CD4-positive, alpha-beta memory T cell (primary cell): ENCODE measurements around the gene KANSL1. TPM values are rescaled to one million over a fixed set of nuclear protein-coding genes. Genes with fewer than 3 reads are reported as not detected.
A peak's percentile ranks its signal among the peaks of the same experiment; 100 is the strongest.

ENCODE experiments used
- CTCF ChIA-PET: fragments of 350-600 bp; sonication (Branson Sonifier 250); formaldehyde crosslinking; loops from one replicate; lab custom pipeline; 2021; ENCODE audit warnings: inconsistent platforms; ENCODE audit not compliant: partially characterized antibody; lab: Charles Lee
- POLR2A ChIA-PET: fragments of 350-600 bp; sonication (Branson Sonifier 250); formaldehyde crosslinking; loops from one replicate; lab custom pipeline; 2021; ENCODE audit not compliant: partially characterized antibody; lab: Charles Lee
- DNase-seq, 5 donors: peaks; one replicate each; pipeline versions ENCODE4 v3.0.0 to v3.0.0-alpha.2; 2020 to 2022; ENCODE audit warnings: mixed read lengths in 1 of 5
- H3K27ac ChIP-seq: one replicate; pipeline ENCODE4 v1.7.0; 2013; ENCODE audit warnings: low read depth, low read length
- H3K27me3 ChIP-seq: 2 replicates; pipeline ENCODE4 v1.7.0; 2013; ENCODE audit warnings: mild to moderate bottlenecking, low read length, moderate library complexity; ENCODE audit not compliant: insufficient read depth
- H3K36me3 ChIP-seq: 2 replicates; pipeline ENCODE4 v1.7.0; 2013; ENCODE audit warnings: mild to moderate bottlenecking, low read length, moderate library complexity; ENCODE audit not compliant: insufficient read depth
- H3K4me1 ChIP-seq: 2 replicates; pipeline ENCODE4 v1.7.0; 2013; ENCODE audit warnings: mild to moderate bottlenecking, low read length, moderate library complexity; ENCODE audit not compliant: insufficient read depth
- H3K4me3 ChIP-seq, 2 donors: one replicate each; pipeline ENCODE4 v1.7.0; 2013; ENCODE audit warnings: low read length in 2 of 2, mild to moderate bottlenecking in 1 of 2
- H3K9me3 ChIP-seq, 2 donors: one replicate each; pipeline ENCODE4 v1.7.0; 2013; ENCODE audit warnings: low read length in 2 of 2, control low read depth in 1 of 2; ENCODE audit not compliant: control insufficient read depth in 1 of 2
- H3K27ac Mint-ChIP-seq, 7 donors: one replicate each; pipeline ENCODE4 v1.8.0; 2020 to 2021; ENCODE audit warnings: mixed read lengths in 7 of 7, mild to moderate bottlenecking in 6 of 7, inconsistent platforms in 3 of 7, moderate library complexity in 3 of 7
- H3K27me3 Mint-ChIP-seq, 2 donors: one replicate each; pipeline ENCODE4 v1.8.0; 2020 to 2021; ENCODE audit warnings: mixed read lengths in 2 of 2
- H3K36me3 Mint-ChIP-seq, 2 donors: one replicate each; pipeline ENCODE4 v1.8.0; 2020 to 2021; ENCODE audit warnings: mixed read lengths in 2 of 2, inconsistent platforms in 1 of 2, mild to moderate bottlenecking in 1 of 2
- H3K4me1 Mint-ChIP-seq, 4 donors: one replicate each; pipeline ENCODE4 v1.8.0; 2020 to 2021; ENCODE audit warnings: mixed read lengths in 4 of 4, mild to moderate bottlenecking in 1 of 4
- H3K4me3 Mint-ChIP-seq, 8 donors: one replicate each; pipeline ENCODE4 v1.8.0; 2020 to 2021; ENCODE audit warnings: mixed read lengths in 8 of 8, mild to moderate bottlenecking in 7 of 8, moderate library complexity in 6 of 8, inconsistent platforms in 3 of 8
- H3K9me3 Mint-ChIP-seq, 8 donors: one replicate each; pipeline ENCODE4 v1.8.0; 2020 to 2021; ENCODE audit warnings: mixed read lengths in 8 of 8, mild to moderate bottlenecking in 5 of 8, inconsistent platforms in 3 of 8, moderate library complexity in 1 of 8
- intact Hi-C: fragments of 100-400 bp; cut with micrococcal nuclease; formaldehyde crosslinking; loops from one replicate; pipeline ENCODE4 v1.15.1; 2023
- polyA plus RNA-seq, 2 donors: library from polyadenylated mRNA; unstranded; fragments of 300-500 nt; fragmentation: Illumina TruSeq; gene quantifications; one replicate each; pipeline ENCODE4 v1.2.3, GENCODE V29; 2021
- total RNA-seq, 2 experiments: library from RNA; stranded (reverse); gene quantifications; one replicate each; pipeline ENCODE4 v1.2.3, GENCODE V29; 2021

KANSL1 gene
- total and polyA plus RNA-seq, 4 experiments from 2014 or later: 6.7 to 206 (median 107) TPM

DNA sequence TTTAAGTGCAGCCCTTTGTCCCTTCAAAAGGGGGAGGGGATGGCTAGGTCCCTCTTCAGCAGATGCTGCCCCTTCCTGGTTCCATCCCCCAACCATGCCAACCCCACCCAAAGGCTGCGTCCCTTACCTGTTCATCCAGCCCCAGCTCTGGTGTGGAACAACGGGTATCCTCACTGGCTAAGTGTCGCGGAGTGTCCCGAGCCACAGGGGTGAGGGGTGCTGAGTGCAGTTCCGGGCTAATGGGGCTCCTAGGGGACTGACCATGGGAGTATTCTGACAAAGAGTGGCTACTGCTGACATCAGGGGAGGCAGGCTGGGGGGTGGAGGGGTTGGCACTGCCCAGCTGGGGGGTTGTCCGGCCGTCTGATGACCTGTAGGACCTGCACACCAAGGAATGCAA is 161.3 kb downstream of the KANSL1 start:
- Mint-ChIP-seq H3K36me3 (peaks cover 57 to 91% of the 10 kb centered on the region in 2 donors), H3K4me1 (peaks cover 10 to 29% (median 22%) of the 10 kb centered on the region in 4 donors), H3K9me3 (peaks cover 0 to 3% (median 0%) of the 10 kb centered on the region in 8 donors), H3K27ac (peak overlapping the region in 1 of 7 donors; percentile 68), H3K4me3 (no peak overlapping the region), H3K27me3 (no peaks in the 10 kb centered on the region)
- no peak overlapping the region for H3K27ac ChIP-seq
- ChIA-PET CTCF (no interaction called here), POLR2A (interaction anchor here (0.7 kb wide), 1 partner anchor 12 kb away, joined by 3 read pairs; no protein-coding TSS in a partner anchor)
- H3K4me1 ChIP-seq: peaks cover 16% of the 10 kb centered on the region
- intact Hi-C loops: no loop called here
- no peak for DNase-seq
- H3K27me3 ChIP-seq: no peaks in the 10 kb centered on the region
- H3K36me3 ChIP-seq: peaks cover 82% of the 10 kb centered on the region
- H3K9me3 ChIP-seq: no peaks in the 10 kb centered on the region
- H3K4me3 ChIP-seq: no peak overlapping the region

DNA sequence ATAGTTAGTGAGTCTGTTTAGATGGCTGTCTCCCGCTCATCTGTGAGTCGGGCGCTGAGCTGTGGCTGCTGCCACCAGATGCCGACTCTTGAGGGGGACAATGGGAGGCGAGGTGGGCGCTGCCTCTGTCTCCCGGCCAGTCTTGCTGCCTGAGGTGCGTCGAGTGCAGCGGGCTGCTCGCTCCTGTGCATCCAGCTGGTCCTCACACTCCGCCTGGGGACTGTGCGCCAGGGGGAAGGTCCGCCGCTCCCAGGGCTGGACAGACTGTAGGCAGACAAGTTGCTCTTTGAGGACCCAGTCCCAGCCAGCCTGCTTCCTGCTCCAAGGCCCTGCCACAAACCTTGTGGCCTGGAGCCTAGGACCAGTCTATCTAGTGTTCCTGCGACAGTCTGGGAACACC is 161.8 kb downstream of the KANSL1 start:
- Mint-ChIP-seq H3K9me3 (peaks cover 0 to 3% (median 0%) of the 10 kb centered on the region in 8 donors), H3K27me3 (no peaks in the 10 kb centered on the region), H3K27ac (peak overlapping the region in 1 of 7 donors; percentile 38), H3K4me3 (no peak overlapping the region), H3K4me1 (peaks cover 10 to 29% (median 22%) of the 10 kb centered on the region in 4 donors), H3K36me3 (peaks cover 54 to 87% of the 10 kb centered on the region in 2 donors)
- Histone ChIP-seq H3K9me3 (no peaks in the 10 kb centered on the region), H3K4me1 (peaks cover 16% of the 10 kb centered on the region), H3K27ac (no peak overlapping the region), H3K27me3 (no peaks in the 10 kb centered on the region), H3K36me3 (peaks cover 77% of the 10 kb centered on the region), H3K4me3 (no peak overlapping the region)
- POLR2A ChIA-PET: interaction anchor here (0.7 kb wide), 1 partner anchor 11 kb away, joined by 3 read pairs; no protein-coding TSS in a partner anchor
- intact Hi-C loops: no loop called here
- CTCF ChIA-PET: no interaction called here
- no peak for DNase-seq

DNA sequence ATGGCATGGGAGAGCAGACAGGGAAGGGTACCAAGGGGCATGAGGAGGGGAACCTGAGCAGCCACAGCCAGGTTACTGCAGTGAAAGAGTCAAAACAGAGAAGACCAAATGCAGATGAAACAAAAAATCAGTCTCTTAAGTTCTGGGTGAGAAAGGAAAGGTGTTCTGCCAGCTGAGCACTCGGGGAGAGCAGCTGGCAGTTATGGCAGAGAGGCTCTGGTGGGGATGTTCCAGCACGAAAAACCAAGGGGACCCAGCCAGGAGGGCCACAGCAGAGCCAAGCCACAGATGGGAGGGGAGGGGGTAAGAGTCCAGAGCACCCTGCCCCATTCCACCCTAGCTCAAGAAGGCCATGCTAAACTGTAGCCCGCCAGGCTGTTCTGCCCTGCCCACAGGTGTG is 162.5 kb downstream of the KANSL1 start:
- intact Hi-C loops: no loop called here
- no peak overlapping the region for H3K27ac ChIP-seq
- H3K4me1 ChIP-seq: peaks cover 16% of the 10 kb centered on the region
- peak overlapping the region in 5 of 7 donors; percentile 38 to 58 (median 48) for H3K27ac Mint-ChIP-seq
- H3K36me3 ChIP-seq: peaks cover 71% of the 10 kb centered on the region
- no peaks in the 10 kb centered on the region for H3K9me3 ChIP-seq
- DNase-seq: no peak
- peaks cover 9 to 23% (median 20%) of the 10 kb centered on the region in 4 donors for H3K4me1 Mint-ChIP-seq
- H3K27me3 ChIP-seq: no peaks in the 10 kb centered on the region
- H3K4me3 ChIP-seq: no peak overlapping the region
- ChIA-PET POLR2A (no interaction called here), CTCF (no interaction called here)
- H3K9me3 Mint-ChIP-seq: peaks cover 0 to 3% (median 0%) of the 10 kb centered on the region in 8 donors
- H3K27me3 Mint-ChIP-seq: no peaks in the 10 kb centered on the region
- H3K36me3 Mint-ChIP-seq: peaks cover 49 to 82% of the 10 kb centered on the region in 2 donors
- H3K4me3 Mint-ChIP-seq: no peak overlapping the region

DNA sequence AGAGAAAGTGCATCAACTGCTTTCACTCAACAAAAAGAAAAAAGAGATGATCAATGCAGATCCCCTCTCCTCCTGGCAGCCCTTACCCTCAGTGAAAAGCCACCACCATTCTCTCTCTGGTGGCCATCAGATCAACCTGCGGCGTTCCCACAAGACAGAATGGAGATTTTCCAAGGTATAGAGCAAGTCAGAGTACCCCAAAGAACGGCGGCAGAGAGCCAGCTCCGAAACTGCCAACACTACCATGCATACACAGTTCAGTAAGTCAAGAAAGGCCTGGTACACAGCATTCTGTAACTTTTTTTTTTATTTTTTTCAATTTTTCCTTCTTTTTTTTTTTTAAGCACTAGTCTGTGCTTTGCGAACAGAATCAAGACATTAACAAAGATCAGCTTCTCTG is 163.6 kb downstream of the KANSL1 start:
- ChIA-PET CTCF (interaction anchor here (0.9 to 1.7 kb wide), 2 partner anchors 9 kb away, joined by 3 to 6 read pairs; no protein-coding TSS in a partner anchor), POLR2A (interaction anchor here (0.6 kb wide), 1 partner anchor 11 kb away, joined by 4 read pairs; no protein-coding TSS in a partner anchor)
- Histone ChIP-seq H3K36me3 (peaks cover 60% of the 10 kb centered on the region), H3K4me1 (peaks cover 9% of the 10 kb centered on the region), H3K27me3 (no peaks in the 10 kb centered on the region), H3K9me3 (no peaks in the 10 kb centered on the region), H3K27ac (no peak overlapping the region), H3K4me3 (no peak overlapping the region)
- Mint-ChIP-seq H3K27ac (peak overlapping the region in 5 of 7 donors; percentile 54 to 79 (median 73)), H3K4me3 (no peak overlapping the region), H3K36me3 (peaks cover 41 to 73% of the 10 kb centered on the region in 2 donors), H3K4me1 (peaks cover 5 to 17% (median 13%) of the 10 kb centered on the region in 4 donors), H3K9me3 (peaks cover 0 to 3% (median 0%) of the 10 kb centered on the region in 8 donors), H3K27me3 (no peaks in the 10 kb centered on the region)
- intact Hi-C loops: no loop called here
- no peak for DNase-seq

DNA sequence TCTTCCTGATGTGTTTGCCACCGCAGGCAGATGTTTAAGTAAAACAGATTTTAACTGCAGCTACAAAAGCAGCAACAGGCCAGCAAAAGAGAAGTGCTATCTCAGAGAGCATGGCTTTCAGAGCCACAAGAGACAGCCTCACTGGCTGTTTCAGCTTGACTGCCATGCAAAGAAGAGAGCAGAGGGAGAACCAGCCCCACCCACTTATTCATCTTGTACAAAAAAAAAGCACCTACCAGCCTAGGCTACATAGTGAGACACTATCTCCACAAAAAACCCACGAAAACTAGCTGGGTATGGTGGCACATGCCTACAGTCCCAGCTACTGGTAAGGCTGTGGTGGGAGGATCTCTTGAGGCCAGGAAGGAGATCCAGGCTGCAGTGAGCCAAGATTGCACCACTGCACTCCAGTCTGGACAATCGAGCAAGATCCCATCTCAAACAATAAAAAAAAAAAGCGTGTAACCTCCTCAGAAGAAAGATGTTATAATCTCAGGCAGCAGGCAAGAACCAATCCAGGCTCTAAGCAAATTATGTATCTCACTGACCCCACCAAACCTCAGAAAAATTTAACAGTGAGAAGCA is 164.2 kb downstream of the KANSL1 start:
- no peak for DNase-seq
- Histone ChIP-seq H3K9me3 (no peaks in the 10 kb centered on the region), H3K4me1 (peaks cover 9% of the 10 kb centered on the region), H3K36me3 (peaks cover 55% of the 10 kb centered on the region), H3K27ac (no peak overlapping the region), H3K4me3 (no peak overlapping the region), H3K27me3 (no peaks in the 10 kb centered on the region)
- Mint-ChIP-seq H3K36me3 (peaks cover 36 to 68% of the 10 kb centered on the region in 2 donors), H3K27me3 (no peaks in the 10 kb centered on the region), H3K4me1 (peaks cover 5 to 17% (median 13%) of the 10 kb centered on the region in 4 donors), H3K4me3 (no peak overlapping the region), H3K9me3 (peaks cover 0 to 3% (median 0%) of the 10 kb centered on the region in 8 donors), H3K27ac (peak overlapping the region in 5 of 7 donors; percentile 54 to 79 (median 73))
- ChIA-PET POLR2A (interaction anchor here (0.7 kb wide), 1 partner anchor 15 kb away, joined by 3 read pairs; no protein-coding TSS in a partner anchor), CTCF (interaction anchor here (1.2 to 1.7 kb wide), 2 partner anchors 8 to 27 kb away, joined by 4 to 6 read pairs; no protein-coding TSS in a partner anchor)
- intact Hi-C loops: no loop called here

DNA sequence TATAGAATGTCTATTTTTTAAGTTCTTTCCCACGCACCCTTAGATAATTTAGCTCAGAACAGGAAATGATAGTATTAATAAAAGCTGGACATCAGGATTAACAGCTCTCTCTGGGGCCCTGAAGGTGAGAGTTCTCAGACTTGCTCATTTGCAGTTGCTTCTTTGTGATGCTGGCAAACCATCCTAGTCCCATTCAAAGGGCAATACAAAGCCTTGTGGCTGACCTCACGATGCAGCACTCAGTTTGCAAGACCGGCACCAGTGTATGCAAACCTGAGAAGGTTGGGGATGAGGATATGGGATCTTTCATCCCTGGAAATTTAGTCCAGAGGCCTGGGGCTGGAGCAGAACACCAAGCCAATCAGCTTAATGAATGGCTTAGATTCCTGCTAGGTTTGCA is 164.9 kb downstream of the KANSL1 start:
- Histone ChIP-seq H3K36me3 (peaks cover 48% of the 10 kb centered on the region), H3K27me3 (no peaks in the 10 kb centered on the region), H3K9me3 (no peaks in the 10 kb centered on the region), H3K4me1 (peaks cover 9% of the 10 kb centered on the region), H3K4me3 (no peak overlapping the region), H3K27ac (no peak overlapping the region)
- intact Hi-C loops: no loop called here
- POLR2A ChIA-PET: interaction anchor here (0.7 kb wide), 1 partner anchor 16 kb away, joined by 3 read pairs; no protein-coding TSS in a partner anchor
- Mint-ChIP-seq H3K4me3 (no peak overlapping the region), H3K27me3 (no peaks in the 10 kb centered on the region), H3K27ac (peak overlapping the region in 5 of 7 donors; percentile 38 to 86 (median 60)), H3K36me3 (peaks cover 30 to 61% of the 10 kb centered on the region in 2 donors), H3K9me3 (peaks cover 0 to 3% (median 0%) of the 10 kb centered on the region in 8 donors), H3K4me1 (peaks cover 5 to 18% (median 14%) of the 10 kb centered on the region in 4 donors)
- CTCF ChIA-PET: interaction anchor here (1.0 to 1.2 kb wide), 2 partner anchors 26 to 117 kb away, joined by 4 read pairs; no protein-coding TSS in a partner anchor
- DNase-seq: no peak

DNA sequence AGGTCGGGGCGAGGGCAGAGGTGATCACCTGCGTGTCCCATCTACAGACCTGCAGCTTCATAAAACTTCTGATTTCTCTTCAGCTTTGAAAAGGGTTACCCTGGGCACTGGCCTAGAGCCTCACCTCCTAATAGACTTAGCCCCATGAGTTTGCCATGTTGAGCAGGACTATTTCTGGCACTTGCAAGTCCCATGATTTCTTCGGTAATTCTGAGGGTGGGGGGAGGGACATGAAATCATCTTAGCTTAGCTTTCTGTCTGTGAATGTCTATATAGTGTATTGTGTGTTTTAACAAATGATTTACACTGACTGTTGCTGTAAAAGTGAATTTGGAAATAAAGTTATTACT is 165.3 kb downstream of the KANSL1 start:
- intact Hi-C loops: no loop called here
- Histone ChIP-seq H3K27me3 (no peaks in the 10 kb centered on the region), H3K36me3 (peaks cover 43% of the 10 kb centered on the region), H3K4me1 (peaks cover 9% of the 10 kb centered on the region), H3K27ac (no peak overlapping the region), H3K4me3 (no peak overlapping the region), H3K9me3 (no peaks in the 10 kb centered on the region)
- no peaks in the 10 kb centered on the region for H3K27me3 Mint-ChIP-seq
- ChIA-PET POLR2A (no interaction called here), CTCF (interaction anchor here (0.6 to 1.2 kb wide), 3 partner anchors 10 to 117 kb away, joined by 3 to 4 read pairs (median 4); no protein-coding TSS in a partner anchor)
- peak overlapping the region in 4 of 7 donors; percentile 38 to 86 (median 58) for H3K27ac Mint-ChIP-seq
- H3K36me3 Mint-ChIP-seq: peaks cover 26 to 56% of the 10 kb centered on the region in 2 donors
- no peak for DNase-seq
- peaks cover 0 to 3% (median 0%) of the 10 kb centered on the region in 8 donors for H3K9me3 Mint-ChIP-seq
- H3K4me3 Mint-ChIP-seq: no peak overlapping the region
- peaks cover 8 to 21% (median 15%) of the 10 kb centered on the region in 4 donors for H3K4me1 Mint-ChIP-seq
